NT2/D1 (cell line): ENCODE results near the gene LYRM4.

ENCODE experiments used
- SUZ12 ChIP-seq: IDR thresholded peaks from 2 replicates; pipeline ENCODE4 v1.6.1; 2011; ENCODE audit not compliant: insufficient read length, insufficient read depth; ENCODE audit errors: extremely low read depth
- YY1 ChIP-seq: IDR thresholded peaks from 2 replicates; pipeline ENCODE4 v1.6.1; 2011; ENCODE audit not compliant: insufficient read length, insufficient read depth
- ZNF274 ChIP-seq: IDR thresholded peaks from 2 replicates; pipeline ENCODE4 v1.6.1; 2011; ENCODE audit warnings: mild to moderate bottlenecking, low read depth, low read length

DNA sequence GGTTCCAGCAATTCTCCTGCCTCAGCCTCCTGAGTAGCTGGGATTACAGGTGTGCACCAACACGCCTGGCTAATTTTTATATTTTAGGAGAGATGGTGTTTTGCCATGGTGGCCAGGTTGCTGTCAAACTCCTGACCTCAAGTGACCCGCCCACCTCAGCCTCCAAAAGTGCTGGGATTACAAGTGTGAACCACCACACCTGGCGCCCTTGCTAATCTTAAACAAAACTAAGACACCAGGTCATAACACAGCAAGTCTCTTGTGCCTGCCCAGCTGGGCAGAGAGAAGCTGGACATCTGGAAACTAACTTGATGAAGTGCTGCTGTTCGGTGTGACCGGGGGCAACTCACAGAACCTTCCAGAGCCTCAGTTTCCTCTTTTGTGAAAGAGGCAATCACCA, 107.6 kb downstream of the LYRM4 start:
- TF ChIP-seq YY1 = no peak
- TF ChIP-seq ZNF274 = no peak
- TF ChIP-seq SUZ12 = no peak
